ENCODE measurements around the gene RAB3IL1. TPM values are rescaled to one million over a fixed set of nuclear protein-coding genes. Genes with fewer than 3 reads are reported as not detected.

Gene RAB3IL1
- total and polyA plus RNA-seq, 9 of the 15 experiments (the other 6 are each of a cell fraction or from before 2014, with no cell fraction given), result 0.15 to 42.6 (median 15.5) TPM

DNA sequence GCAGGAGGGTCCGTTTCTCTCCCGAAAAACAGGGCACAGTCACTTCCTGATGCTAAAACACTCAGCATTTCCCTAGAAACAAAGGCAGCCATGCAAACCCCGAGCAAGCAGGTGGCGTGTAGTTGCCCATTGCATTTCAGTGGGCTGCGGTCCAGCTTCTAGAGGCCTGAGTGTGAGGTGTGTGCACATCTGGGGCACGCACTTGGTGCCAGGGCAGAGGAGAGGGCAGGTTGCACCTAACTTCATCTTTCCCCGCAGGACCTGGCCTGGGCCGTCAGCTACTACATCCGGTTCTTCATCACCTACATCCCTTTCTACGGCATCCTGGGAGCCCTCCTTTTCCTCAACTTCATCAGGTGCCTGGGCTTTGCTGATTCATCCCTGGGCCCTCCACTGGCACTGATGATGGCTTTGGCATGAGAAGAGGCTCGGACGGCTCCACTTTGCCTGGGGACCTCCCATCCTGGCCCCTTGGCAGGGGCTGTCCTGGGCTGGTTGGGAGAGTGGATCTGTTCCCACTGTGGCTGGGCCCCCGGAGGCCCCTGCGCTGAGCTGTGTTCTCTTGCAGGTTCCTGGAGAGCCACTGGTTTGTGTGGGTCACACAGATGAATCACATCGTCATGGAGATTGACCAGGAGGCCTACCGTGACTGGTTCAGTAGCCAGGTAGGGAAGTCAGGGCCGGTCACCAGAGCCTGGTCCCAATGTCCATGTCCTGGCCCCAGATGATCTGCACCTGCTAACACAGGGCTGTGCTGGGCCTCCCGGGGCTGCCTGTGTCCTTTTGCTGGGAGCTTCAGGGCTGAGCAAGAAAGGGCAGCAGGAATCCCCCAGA, 54.4 kb downstream of the RAB3IL1 start:
- TF ChIP-seq ZNF232 (CRISPR knock-in tag; IDR thresholded peaks at IDR 0.05), result no peak
- TF ChIP-seq, protein P1, sequence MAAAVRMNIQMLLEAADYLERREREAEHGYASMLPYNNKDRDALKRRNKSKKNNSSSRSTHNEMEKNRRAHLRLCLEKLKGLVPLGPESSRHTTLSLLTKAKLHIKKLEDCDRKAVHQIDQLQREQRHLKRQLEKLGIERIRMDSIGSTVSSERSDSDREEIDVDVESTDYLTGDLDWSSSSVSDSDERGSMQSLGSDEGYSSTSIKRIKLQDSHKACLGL (CRISPR knock-in tag; IDR thresholded peaks at IDR 0.05; ENCODE audit: borderline replicate concordance, poor library complexity, severe bottlenecking), result no peak
- TF ChIP-seq RFX5 (IDR thresholded peaks at IDR 0.05; ENCODE audit: low read depth, low read length), result no peak
- peak; percentile 25; the same call in 1 of the 2 replicates for TF ChIP-seq RFX1 (IDR thresholded peaks at IDR 0.05)
- H3K79me2 ChIP-seq (ENCODE audit: control insufficient read depth, insufficient read depth, low read length), result no peaks in the 10 kb centered on the region
- DNase-seq (ENCODE audit: extremely low read depth in 1 of 4, low spot score in 3 of 4) (no peak), FAIRE-seq (no peak), ATAC-seq (no peak)
- intact Hi-C loops (cut with micrococcal nuclease) (no loop called here), in situ Hi-C loops (cut with MboI) (no loop called here)
- BruUV-seq (replicated peaks), result no TSS peak
- WGBS (ENCODE audit: insufficient coverage, low coverage, missing lambda C conversion rate), result 81% methylated on average over 18 of the region's 18 CpGs
- H3K36me3 ChIP-seq (ENCODE audit: control insufficient read depth, insufficient read depth, low read length), result peaks cover 4% of the 10 kb centered on the region; the same call in 2 of the 3 replicates
- no peak overlapping the region for H3K4me3 ChIP-seq
- no peaks in the 10 kb centered on the region for H3K9me3 ChIP-seq (replicated peaks; ENCODE audit: control insufficient read depth, insufficient read depth, low read depth, low read length)
- H2AFZ ChIP-seq (ENCODE audit: low read depth, low read length), result no peak overlapping the region
- no peaks in the 10 kb centered on the region for H4K20me1 ChIP-seq (replicated peaks; ENCODE audit: control insufficient read depth, insufficient read depth, low read length)
- no peak overlapping the region for H3K4me2 ChIP-seq (ENCODE audit: insufficient read depth, low read length)
- POLR2A ChIA-PET, result interaction anchor here (0.8 to 1.4 kb wide), 3 partner anchors 9 to 43 kb away, joined by 3 to 6 read pairs (median 4); no protein-coding TSS in a partner anchor
- H3K4me1 ChIP-seq (replicated peaks in 1 of 2; ENCODE audit: control insufficient read depth in 2 of 2, insufficient read depth in 2 of 2, low read length in 2 of 2), result peaks cover 35 to 75% of the 10 kb centered on the region in 2 experiments
- H3K27ac ChIP-seq (ENCODE audit: extremely low read depth, low read depth, low read length), result no peak overlapping the region
- CTCF ChIA-PET (ENCODE audit: low intra/inter-chr PET ratio), result no interaction called here
- H3K27me3 ChIP-seq (ENCODE audit: control insufficient read depth in 2 of 2, insufficient read depth in 2 of 2, low read length in 2 of 2), result no peaks in the 10 kb centered on the region
- peak overlapping the region in 1 of 2 experiments; percentile 78; a peak in 2 of 4 replicates for H3K9ac ChIP-seq (ENCODE audit: insufficient read depth in 1 of 2, low read depth in 2 of 2, low read length in 2 of 2)
- no peaks in the 10 kb centered on the region for H3K9me1 ChIP-seq (ENCODE audit: control insufficient read depth, insufficient read depth, low read length)

All from K562 (cell line).